Measurements from ENCODE around the gene PIK3R1. TPM values are rescaled to one million over a fixed set of nuclear protein-coding genes. Genes with fewer than 3 reads are reported as not detected.

The PIK3R1 gene
- total RNA-seq, 2 donors from 2014 or later: 81.8 to 91.5 TPM

DNA sequence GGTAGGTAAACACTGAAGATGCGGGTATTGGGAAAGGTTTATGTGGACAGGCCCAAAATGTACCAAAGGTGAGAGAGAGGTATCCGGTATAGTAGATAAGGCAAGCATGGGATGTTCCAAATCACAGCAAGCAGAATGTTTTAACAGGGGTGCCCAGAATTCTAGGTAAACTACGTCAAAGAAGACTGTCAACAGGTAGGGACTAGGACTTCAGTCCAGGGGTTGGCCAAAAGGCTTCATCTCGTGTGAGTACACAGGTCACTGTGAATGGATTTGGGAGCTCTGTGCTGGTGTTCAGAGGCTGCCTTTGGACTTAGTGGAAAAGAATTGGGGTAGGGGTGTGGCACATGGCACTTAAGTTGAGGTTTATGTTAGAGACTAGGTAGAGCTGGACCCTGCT is 66.4 kb downstream of the PIK3R1 start:
- peaks cover 53% of the 10 kb centered on the region for H3K36me3 ChIP-seq
- ATAC-seq (ENCODE audit: insufficient number of reproducible peaks, low FRiP score, low read depth): no peak
- DNase-seq (ENCODE audit: low spot score): no peak
- H3K27ac ChIP-seq: no peak overlapping the region
- no peak overlapping the region for H3K4me3 ChIP-seq
- no peaks in the 10 kb centered on the region for H3K9me3 ChIP-seq
- peaks cover 6 to 10% of the 10 kb centered on the region in 2 donors for H3K4me1 ChIP-seq (ENCODE audit: control insufficient read depth in 1 of 2, low read depth in 2 of 2)
- H3K27me3 ChIP-seq (replicated peaks; ENCODE audit: insufficient read depth): no peaks in the 10 kb centered on the region
- TF ChIP-seq, protein P1, sequence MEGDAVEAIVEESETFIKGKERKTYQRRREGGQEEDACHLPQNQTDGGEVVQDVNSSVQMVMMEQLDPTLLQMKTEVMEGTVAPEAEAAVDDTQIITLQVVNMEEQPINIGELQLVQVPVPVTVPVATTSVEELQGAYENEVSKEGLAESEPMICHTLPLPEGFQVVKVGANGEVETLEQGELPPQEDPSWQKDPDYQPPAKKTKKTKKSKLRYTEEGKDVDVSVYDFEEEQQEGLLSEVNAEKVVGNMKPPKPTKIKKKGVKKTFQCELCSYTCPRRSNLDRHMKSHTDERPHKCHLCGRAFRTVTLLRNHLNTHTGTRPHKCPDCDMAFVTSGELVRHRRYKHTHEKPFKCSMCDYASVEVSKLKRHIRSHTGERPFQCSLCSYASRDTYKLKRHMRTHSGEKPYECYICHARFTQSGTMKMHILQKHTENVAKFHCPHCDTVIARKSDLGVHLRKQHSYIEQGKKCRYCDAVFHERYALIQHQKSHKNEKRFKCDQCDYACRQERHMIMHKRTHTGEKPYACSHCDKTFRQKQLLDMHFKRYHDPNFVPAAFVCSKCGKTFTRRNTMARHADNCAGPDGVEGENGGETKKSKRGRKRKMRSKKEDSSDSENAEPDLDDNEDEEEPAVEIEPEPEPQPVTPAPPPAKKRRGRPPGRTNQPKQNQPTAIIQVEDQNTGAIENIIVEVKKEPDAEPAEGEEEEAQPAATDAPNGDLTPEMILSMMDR (IDR thresholded peaks at IDR 0.05): no peak

DNA sequence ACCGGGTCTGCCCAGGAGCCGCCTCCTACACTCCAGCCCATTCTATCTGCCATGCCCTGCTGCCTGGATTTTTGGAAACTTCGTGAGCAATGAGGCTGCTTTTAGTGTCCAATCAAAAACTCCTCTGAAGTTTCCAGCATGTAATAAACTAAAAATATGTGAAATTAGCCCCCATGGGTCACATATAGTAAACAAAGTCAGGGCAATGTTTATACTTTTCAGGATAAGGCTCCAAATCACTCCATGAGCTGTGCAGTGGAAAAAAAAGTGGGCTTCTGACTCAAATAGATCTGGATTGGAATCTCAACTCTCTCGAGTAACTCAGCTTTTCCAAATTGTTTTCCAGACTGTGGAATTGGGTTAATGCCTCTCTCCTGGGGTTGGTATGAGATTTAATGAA is 68.2 kb downstream of the PIK3R1 start:
- Histone ChIP-seq H3K4me1 (ENCODE audit: control insufficient read depth in 1 of 2, low read depth in 2 of 2) (peaks cover 17 to 23% of the 10 kb centered on the region in 2 donors), H3K27me3 (replicated peaks; ENCODE audit: insufficient read depth) (no peaks in the 10 kb centered on the region), H3K4me3 (no peak overlapping the region), H3K27ac (no peak overlapping the region), H3K9me3 (no peaks in the 10 kb centered on the region), H3K36me3 (peaks cover 45% of the 10 kb centered on the region)
- DNase-seq (ENCODE audit: low spot score) (no peak), ATAC-seq (ENCODE audit: insufficient number of reproducible peaks, low FRiP score, low read depth) (no peak)
- TF ChIP-seq, protein P1 (IDR thresholded peaks at IDR 0.05): no peak

GRCh38 chr5:68285075-68285840 is 69.7 kb downstream of the PIK3R1 start:
- Histone ChIP-seq H3K4me1 (ENCODE audit: control insufficient read depth in 1 of 2, low read depth in 2 of 2) (peaks cover 29 to 37% of the 10 kb centered on the region in 2 donors), H3K9me3 (no peaks in the 10 kb centered on the region)

DNA sequence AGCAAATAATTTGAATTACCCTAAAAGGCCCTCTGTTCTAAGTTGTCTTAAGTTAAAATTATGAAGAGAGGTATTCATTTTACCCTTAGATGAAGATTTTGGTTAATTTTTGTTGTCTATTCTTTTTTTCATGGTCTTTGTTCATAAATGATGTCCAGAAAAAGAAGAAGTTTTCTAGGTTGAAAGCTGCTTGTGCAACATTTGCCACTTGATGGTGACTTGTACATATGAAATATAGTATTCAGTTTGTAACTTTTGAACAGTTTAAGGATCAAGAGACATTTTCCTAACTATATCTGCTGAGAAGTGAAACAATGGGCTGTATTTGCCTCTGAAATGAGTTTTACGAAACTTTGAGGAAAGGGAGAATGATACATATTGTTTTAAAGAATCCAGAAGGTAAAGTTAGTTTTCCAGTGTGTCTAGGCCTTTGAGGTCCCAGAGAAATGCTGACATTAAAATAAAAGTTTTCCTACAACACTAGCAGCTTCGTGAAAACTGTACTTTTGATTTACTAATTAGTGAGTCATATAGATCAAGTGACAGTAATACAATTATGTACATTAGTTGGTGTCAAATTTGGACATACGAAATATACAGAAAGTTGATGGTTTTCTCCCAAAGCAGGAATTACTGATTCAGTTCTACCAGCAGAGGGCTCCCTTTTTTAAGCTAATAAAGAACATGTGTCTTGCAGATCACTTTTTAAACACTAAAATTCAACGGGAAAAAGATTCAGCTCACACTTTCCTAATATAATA is 70.5 kb downstream of the PIK3R1 start:
- TF ChIP-seq, protein P1 (IDR thresholded peaks at IDR 0.05): peak; percentile 76
- Histone ChIP-seq H3K9me3 (no peaks in the 10 kb centered on the region), H3K36me3 (peaks cover 24% of the 10 kb centered on the region), H3K4me3 (no peak overlapping the region), H3K27me3 (replicated peaks; ENCODE audit: insufficient read depth) (no peaks in the 10 kb centered on the region), H3K27ac (no peak overlapping the region), H3K4me1 (ENCODE audit: control insufficient read depth in 1 of 2, low read depth in 2 of 2) (peaks cover 37 to 45% of the 10 kb centered on the region in 2 donors)
- ATAC-seq (ENCODE audit: insufficient number of reproducible peaks, low FRiP score, low read depth): no peak
- no peak for DNase-seq (ENCODE audit: low spot score)

More at GRCh38 chr5:68285075-68285840, 69.7 kb downstream of the PIK3R1 start:
- TF ChIP-seq, protein P1 (IDR thresholded peaks at IDR 0.05): no peak
- ATAC-seq (ENCODE audit: insufficient number of reproducible peaks, low FRiP score, low read depth): no peak
- Histone ChIP-seq H3K4me3 (no peak overlapping the region), H3K36me3 (peaks cover 32% of the 10 kb centered on the region), H3K27me3 (replicated peaks; ENCODE audit: insufficient read depth) (no peaks in the 10 kb centered on the region), H3K27ac (no peak overlapping the region)
- DNase-seq (ENCODE audit: low spot score): no peak

GRCh38 chr5:68286612-68286912 is 71.0 kb downstream of the PIK3R1 start:
- no peaks in the 10 kb centered on the region for H3K9me3 ChIP-seq
- DNase-seq (ENCODE audit: low spot score): no peak
- H3K4me1 ChIP-seq (ENCODE audit: control insufficient read depth in 1 of 2, low read depth in 2 of 2): peaks cover 38 to 50% of the 10 kb centered on the region in 2 donors
- H3K27me3 ChIP-seq (replicated peaks; ENCODE audit: insufficient read depth): no peaks in the 10 kb centered on the region
- TF ChIP-seq, protein P1 (IDR thresholded peaks at IDR 0.05): no peak
- no peak overlapping the region for H3K4me3 ChIP-seq
- peaks cover 23% of the 10 kb centered on the region for H3K36me3 ChIP-seq
- peak overlapping the region in 1 of 2 donors; percentile 91 for H3K27ac ChIP-seq
- ATAC-seq (ENCODE audit: insufficient number of reproducible peaks, low FRiP score, low read depth): no peak

All from thoracic aorta (tissue), 2 donors.